Head of caudate nucleus (tissue), 42 donors: Measurements from ENCODE around the gene CMIP.
A peak's percentile ranks its signal among the peaks of the same experiment; 100 is the strongest.

Experiments
- DNase-seq, 42 donors: peaks; one replicate each; pipeline versions ENCODE4 v3.0.0 to v3.0.0-alpha.2; 2020 to 2021; ENCODE audit warnings: mixed read lengths in 7 of 42
- intact Hi-C: fragments of 100-400 bp; cut with DNase I; formaldehyde crosslinking; loops from one replicate; pipeline ENCODE4 v1.15.0; 2022

CMIP gene

GRCh38 chr16:81598083-81598482 is 153.5 kb downstream of the CMIP start:
- intact Hi-C loops, result no loop called here
- no peak for DNase-seq

DNA sequence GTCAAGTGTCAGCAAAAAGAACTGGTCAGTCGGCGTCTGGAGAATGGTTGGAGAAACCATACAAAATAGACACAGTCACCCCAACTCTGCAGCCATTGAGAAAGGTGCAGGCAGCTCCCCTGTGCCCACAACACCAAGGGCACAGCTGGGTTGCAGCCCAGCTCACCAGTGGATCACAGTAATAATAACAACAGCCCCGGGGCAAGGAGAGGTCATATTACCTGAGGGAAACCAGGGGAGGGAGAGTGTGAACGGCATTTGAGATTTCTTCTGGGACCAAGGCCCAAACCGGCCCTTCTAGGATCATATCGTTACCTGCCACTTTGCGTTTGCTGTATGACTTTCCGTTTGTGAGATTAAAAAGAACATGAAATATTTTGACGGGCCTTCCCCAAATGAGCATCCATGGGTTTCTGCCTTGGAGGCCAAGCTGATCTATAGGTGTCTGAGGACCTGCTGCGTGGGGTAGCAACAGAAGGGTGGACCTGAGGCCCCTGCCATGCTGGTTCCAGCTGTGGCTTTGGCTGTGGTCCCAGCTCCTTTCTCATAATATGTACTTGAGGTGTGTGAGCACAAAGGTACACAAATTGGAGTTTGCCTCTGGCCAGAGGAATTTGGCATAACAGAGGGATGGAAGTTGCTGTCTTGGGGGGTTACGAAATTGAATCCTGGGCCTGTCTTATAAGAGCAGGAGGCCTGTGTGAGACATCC is 154.6 kb downstream of the CMIP start:
- no peak for DNase-seq
- intact Hi-C loops, result no loop called here

DNA sequence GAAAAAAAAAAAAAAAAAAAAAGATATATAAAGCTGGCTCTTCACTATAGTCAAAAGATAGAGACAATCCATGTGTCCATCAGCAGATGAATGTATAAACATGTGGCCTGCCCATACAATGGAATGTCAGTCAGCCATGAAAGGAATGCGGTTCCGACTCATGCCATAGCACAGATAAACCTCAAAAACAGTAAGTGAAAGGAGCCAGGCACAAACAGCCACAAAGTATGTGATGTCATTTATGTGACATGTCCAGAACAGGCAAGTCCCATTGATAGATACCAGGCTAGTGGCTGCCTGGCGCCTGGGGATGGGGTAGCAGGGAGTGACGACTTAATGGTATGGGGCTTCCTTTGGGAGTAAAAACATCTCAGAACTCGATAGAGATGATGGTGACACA is 155.7 kb downstream of the CMIP start:
- intact Hi-C loops, result no loop called here
- no peak for DNase-seq

- intact Hi-C loops, result no loop called here
Measured at GRCh38 chr16:81601008-81601428, 156.4 kb downstream of the CMIP start.

GRCh38 chr16:81601601-81602255 is 157.1 kb downstream of the CMIP start:
- no peak for DNase-seq
- intact Hi-C loops, result no loop called here

More at GRCh38 chr16:81601008-81601428, 156.4 kb downstream of the CMIP start:
- DNase-seq, result peak in 10 of 42 donors; percentile 17 to 62 (median 36)

GRCh38 chr16:81602256-81602776 is 157.7 kb downstream of the CMIP start:
- intact Hi-C loops, result no loop called here
- no peak for DNase-seq

- intact Hi-C loops, result no loop called here
- DNase-seq, result no peak
Measured at GRCh38 chr16:81602792-81603191, 158.2 kb downstream of the CMIP start.

DNA sequence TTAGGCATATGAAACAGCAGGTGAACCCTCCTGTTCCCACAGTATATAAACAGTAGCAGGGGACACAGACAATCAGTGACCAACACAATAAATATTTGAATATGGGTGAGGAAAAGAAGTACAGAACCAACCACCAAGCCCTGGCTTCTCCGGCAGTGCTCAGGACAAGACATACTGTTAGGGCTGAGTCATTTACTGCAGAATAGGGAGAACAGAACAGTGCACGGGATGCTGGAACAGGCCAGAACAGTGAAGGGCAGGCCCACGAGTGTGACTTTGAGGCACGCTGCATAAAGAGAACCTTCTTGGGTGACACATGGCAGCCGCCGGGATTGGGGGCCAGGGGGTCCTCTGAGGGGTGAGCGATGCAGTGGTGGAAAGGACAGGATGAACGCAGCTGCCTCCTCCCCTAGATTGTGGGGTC is 160.4 kb downstream of the CMIP start:
- no peak for DNase-seq
- intact Hi-C loops, result no loop called here

- no peak for DNase-seq
- intact Hi-C loops, result no loop called here
Measured at GRCh38 chr16:81606039-81606438, 161.4 kb downstream of the CMIP start.

- intact Hi-C loops, result no loop called here
- no peak for DNase-seq
Measured at GRCh38 chr16:81607006-81607405, 162.4 kb downstream of the CMIP start.

DNA sequence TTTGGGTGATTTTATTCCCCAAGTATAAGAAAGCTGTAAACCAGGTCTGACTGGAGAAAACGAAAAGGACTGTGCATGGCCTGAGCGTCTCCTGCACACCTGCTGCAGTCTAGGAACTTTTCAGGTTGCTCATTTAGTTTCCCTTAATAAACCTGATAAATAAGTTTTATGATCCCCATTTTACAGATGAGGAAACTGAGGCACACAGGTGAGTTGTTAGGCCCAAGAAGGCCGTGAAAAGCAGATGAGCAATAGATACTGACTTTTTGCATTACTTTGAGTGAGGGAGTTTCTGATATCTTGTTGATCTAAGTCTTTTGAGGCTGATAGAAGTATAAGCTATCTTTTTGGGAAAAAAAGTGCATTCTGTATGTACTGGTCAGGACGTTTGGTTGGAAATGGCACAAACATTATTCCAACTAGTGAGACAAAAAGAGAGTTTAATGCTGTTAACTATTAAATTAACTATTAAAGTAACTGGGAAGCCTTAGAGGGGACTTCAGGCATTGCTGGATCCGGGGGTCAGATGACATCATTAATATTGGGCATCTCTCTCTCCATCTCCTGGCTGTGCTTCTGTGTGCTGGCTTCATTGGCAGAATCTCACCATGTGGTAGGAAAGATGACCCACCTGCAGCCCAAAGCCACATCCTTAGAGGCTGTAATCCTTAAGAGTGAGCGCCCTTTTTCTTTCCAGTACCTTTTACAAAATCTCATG is 163.4 kb downstream of the CMIP start:
- intact Hi-C loops, result no loop called here

DNA sequence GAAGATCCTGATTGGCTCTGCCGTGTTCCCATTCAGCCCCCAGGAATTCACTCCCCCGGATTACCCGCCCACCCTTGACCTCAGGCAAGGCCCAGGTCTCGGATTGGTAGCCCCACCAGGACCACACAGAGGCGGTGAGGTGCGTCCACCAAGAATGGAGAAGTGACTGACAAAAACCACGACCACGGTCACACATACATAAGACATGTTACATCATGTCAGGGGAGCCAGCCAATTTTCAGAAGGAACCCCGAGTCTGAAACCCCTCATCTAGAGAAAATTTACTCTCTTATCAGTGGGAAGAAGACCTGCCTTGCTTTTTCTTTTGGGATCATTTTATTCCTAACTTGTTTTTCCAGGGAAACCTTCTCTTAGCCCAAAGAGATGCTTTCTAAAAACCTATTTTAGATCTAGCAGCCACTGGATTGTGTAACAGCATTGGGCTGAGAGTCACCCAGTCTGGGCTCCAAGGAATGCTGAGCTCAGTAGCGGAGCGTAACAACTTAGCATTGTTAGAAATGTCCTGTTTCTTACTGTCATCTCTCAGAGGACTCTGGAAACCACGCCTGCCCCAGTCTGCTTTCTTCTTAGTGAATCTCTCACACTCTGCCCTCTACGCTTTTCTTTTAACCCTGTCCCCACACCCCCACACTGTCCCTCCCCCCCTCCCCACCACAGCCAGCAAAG is 164.1 kb downstream of the CMIP start:
- intact Hi-C loops, result no loop called here
- DNase-seq, result peak in 3 of 42 donors; percentile 34 to 55 (median 40)

More for the DNA sequence above, 163.4 kb downstream of the CMIP start:
- DNase-seq, result no peak

DNA sequence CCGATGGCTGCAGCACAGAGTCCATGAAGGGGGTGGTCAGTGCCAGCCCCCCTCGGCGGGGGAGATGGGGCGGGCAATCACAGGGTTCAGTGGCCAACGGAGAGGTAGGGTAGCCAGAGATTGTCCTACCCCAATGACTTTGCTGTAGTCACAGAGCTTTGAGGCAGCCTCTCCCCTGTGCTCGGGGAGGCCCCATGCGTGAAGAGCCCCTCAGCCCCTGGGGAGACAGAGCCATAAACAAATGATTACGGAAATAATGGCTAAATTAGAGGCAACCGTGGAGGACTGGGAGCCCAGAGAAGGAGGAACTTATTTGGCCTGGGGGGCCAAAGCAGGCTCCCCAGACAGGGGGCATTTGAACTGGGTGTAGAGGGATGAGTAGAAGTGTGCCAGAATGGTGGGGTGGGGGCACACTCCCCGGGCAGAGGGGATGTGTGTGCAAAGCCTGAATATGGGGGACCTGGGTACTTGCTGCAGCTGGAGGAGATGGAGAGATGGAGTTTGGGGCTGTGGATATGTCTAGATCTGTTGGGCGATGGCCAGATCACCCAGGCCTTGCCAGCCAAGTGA is 164.8 kb downstream of the CMIP start:
- DNase-seq, result no peak
- intact Hi-C loops, result no loop called here

DNA sequence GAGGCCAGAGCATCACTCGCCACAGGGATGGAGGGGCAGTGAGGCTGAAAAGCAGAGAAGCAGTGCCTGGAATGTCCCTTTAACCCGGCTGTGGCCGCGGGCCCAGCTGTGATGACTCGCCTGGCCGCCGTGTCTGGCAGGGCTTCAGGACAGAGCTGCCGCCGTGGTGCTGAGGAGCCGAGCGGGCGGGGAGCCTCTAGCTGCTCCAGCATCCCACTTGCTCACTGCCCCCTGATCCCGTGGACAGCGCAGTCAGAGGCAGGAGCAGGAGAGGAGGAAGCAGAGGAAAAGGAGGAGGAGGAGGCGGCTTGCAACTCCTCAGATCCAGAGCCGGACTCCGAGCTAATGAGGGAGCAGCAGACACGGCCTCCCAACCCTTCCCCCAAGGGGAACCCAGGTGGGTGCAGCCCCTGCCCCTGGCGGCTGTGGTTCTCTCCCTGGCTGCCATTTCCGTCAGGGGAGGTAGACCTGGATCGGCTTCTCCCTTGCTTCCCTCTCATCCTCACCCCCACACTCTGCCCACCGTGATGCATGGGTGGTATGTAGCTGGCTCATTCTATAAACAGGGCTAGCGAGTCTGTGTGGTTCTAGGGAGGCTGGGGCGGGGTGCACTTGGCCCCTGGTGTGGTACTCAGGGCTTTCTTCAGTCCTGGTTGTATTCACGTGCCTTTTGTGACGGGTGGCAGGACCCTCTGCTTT is 165.7 kb downstream of the CMIP start:
- intact Hi-C loops, result no loop called here

GRCh38 chr16:81610936-81611335 is 166.3 kb downstream of the CMIP start:
- DNase-seq, result no peak
- intact Hi-C loops, result no loop called here

More for the DNA sequence above, 165.7 kb downstream of the CMIP start:
- peak; percentile 48 to 91 (median 78) for DNase-seq

DNA sequence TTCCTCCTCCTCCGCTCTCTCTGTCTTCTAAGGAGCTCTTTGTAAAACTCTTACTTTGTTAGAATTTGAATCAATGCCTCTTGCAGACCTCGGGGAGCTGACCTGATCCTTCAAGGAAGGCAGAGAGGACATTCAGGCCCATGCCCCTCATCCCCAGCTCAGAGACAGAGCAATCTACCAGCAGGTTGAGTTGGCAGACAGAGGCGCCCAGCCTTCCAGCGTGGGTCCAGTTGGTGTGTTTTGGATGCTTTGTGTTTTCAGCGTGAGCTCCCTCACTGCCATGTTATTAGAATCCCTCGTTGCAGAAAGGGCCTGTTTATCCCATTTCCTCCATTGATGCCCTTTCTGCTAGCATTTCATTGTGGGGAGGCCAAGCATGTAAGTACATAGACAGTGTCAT is 167.1 kb downstream of the CMIP start:
- intact Hi-C loops, result no loop called here
- DNase-seq, result no peak

DNA sequence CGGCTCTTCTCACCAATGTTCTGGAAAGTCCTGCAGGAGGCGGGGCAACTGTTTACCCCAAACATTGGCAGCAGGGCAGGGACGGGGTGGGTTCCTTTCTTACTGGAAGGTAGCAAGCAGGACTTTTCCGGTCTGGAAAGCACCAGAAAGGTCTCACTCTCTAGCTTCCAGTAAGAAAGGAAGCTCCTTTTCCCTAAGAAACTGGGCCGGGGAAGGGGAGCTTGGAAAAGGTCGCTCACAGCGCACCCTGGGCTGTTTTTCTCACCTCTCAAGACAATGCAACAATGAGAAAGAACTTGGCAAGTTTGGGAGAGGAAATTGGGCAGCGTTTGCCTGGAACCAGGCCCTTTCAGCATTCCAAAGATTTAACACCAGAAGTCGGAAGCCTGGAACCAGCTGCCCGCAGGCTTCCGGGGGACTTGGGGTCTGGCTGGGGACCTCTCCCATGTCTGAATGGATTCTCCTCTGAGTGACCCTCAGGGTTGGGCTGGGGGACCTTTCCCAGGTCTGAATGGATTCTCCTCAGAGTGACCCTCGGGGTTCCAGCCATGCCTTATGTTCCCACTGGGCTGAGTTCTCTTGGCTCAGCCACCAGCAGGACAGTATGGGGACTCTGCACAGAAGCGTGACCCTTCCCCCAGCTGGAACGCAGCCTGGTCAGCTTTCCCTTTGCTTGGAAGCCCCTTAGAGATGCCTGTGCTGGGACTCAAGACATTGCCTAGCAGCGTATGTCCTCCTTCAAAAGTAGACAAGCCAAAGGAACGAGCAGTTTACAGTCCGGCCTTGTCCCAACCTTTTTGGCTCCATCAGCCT is 167.9 kb downstream of the CMIP start:
- peak in 22 of 42 donors; percentile 20 to 69 (median 48) for DNase-seq
- intact Hi-C loops, result no loop called here

DNA sequence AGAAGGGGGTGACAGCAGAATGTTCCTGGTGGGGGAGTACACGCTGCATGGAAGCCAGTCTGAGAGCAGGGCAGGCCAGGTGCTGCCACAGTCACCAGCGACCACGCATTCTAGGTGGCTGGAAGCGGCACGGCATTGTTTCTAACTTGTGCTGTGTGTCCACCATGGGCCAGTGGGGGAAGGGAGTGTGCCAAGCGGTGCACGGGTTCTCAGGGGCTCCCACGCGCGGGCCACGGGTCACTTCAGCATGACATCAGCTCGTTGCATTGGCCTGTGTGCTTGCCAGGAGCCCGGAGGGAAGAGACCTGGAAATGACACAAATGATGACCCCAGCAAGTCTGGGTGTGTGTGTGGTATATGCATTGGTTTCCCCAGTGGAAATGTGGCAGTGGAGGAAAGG is 169.6 kb downstream of the CMIP start:
- DNase-seq, result no peak
- intact Hi-C loops, result no loop called here
